ENCODE data around the gene C1orf174. TPM values are rescaled to one million over a fixed set of nuclear protein-coding genes. Genes with fewer than 3 reads are reported as not detected.

The C1orf174 gene
- total and polyA plus RNA-seq, 2 of the 13 experiments (the other 11 are each of a cell fraction or from before 2014, with no cell fraction given): 21.6 to 31.4 TPM

- TF ChIP-seq ZNF790 (CRISPR knock-in tag; IDR thresholded peaks at IDR 0.05; ENCODE audit: borderline replicate concordance) (no peak), ZSCAN9 (CRISPR knock-in tag; IDR thresholded peaks at IDR 0.05; ENCODE audit: borderline replicate concordance) (no peak), NBN (conservative IDR thresholded peaks at IDR 0.05) (no peak), HNRNPLL (IDR thresholded peaks at IDR 0.05; ENCODE audit: low read depth, low read length, poor library complexity, severe bottlenecking) (no peak), ZNF468 (CRISPR knock-in tag; IDR thresholded peaks at IDR 0.05) (no peak), SKIL (CRISPR knock-in tag; IDR thresholded peaks at IDR 0.05; ENCODE audit: borderline replicate concordance) (peak; percentile 45; the same call in 1 of the 2 replicates), DPF2 (CRISPR knock-in tag; IDR thresholded peaks at IDR 0.05; ENCODE audit: borderline replicate concordance, low read depth) (no peak), NR2F6 (IDR thresholded peaks at IDR 0.05) (no peak), NR2F6 (CRISPR knock-in tag; IDR thresholded peaks at IDR 0.05) (no peak), ETV6 (CRISPR knock-in tag; conservative IDR thresholded peaks at IDR 0.05) (no peak), FOXA3 (CRISPR knock-in tag; IDR thresholded peaks at IDR 0.05) (peak; percentile 58), PAF1 (CRISPR knock-in tag; IDR thresholded peaks at IDR 0.05) (no peak), SP5 (CRISPR knock-in tag; IDR thresholded peaks at IDR 0.05; ENCODE audit: borderline replicate concordance, low read depth) (no peak), SKI (IDR thresholded peaks at IDR 0.05; ENCODE audit: partially characterized antibody) (peak; percentile 23), SOX5 (CRISPR knock-in tag; IDR thresholded peaks at IDR 0.05; ENCODE audit: borderline replicate concordance) (peak; percentile 26; the same call in 1 of the 2 replicates), ZBTB40 (IDR thresholded peaks at IDR 0.05) (no peak), ZBTB40 (CRISPR knock-in tag; IDR thresholded peaks at IDR 0.05) (no peak), SRSF1 (optimal IDR thresholded peaks at IDR 0.05; ENCODE audit: low read depth, low read length) (no peak), SRSF9 (IDR thresholded peaks at IDR 0.05; ENCODE audit: borderline replicate concordance, insufficient read depth, low read depth, low read length, poor library complexity, severe bottlenecking) (no peak), ZNF713 (CRISPR knock-in tag; IDR thresholded peaks at IDR 0.05) (no peak), ZNF430 (CRISPR knock-in tag; IDR thresholded peaks at IDR 0.05) (no peak)
Measured at GRCh38 chr1:3942416-3943122, 42.5 kb upstream of the C1orf174 start (continued).
